ENCODE results near the gene SUGCT.

The SUGCT gene

GRCh38 chr7:40536421-40536820 lies 401.6 kb downstream of the SUGCT start:
- Histone ChIP-seq H3K36me3 (ENCODE audit: insufficient read depth, low read length) (no peaks in the 10 kb centered on the region), H3K9me3 (ENCODE audit: control insufficient read depth, insufficient read depth, low read length) (no peaks in the 10 kb centered on the region), H3K9ac (ENCODE audit: low read depth, low read length) (no peak overlapping the region), H3K4me1 (ENCODE audit: insufficient read depth, low read length) (no peaks in the 10 kb centered on the region)

DNA sequence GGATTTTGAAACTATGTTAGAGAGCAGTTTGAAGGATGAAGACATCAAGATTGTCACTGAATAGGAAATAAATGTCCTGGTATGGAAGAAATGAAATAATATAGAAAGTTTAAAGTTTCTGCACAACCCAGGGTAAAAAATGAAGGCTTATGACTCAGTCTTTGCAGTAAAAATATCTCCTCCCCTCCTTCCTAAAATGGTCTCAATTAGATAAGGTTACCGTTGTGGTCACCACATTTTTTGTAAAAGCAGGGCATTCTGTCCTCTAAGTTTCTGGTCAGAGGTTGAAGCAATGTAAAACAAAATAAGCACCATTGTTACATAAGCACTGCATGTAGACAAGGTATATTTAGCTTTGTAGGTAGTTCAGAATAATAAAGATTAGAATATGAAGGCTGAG lies 403.5 kb downstream of the SUGCT start:
- no peaks in the 10 kb centered on the region for H3K36me3 ChIP-seq (ENCODE audit: insufficient read depth, low read length)
- no peaks in the 10 kb centered on the region for H3K4me1 ChIP-seq (ENCODE audit: insufficient read depth, low read length)
- H3K9me3 ChIP-seq (ENCODE audit: control insufficient read depth, insufficient read depth, low read length): no peaks in the 10 kb centered on the region

DNA sequence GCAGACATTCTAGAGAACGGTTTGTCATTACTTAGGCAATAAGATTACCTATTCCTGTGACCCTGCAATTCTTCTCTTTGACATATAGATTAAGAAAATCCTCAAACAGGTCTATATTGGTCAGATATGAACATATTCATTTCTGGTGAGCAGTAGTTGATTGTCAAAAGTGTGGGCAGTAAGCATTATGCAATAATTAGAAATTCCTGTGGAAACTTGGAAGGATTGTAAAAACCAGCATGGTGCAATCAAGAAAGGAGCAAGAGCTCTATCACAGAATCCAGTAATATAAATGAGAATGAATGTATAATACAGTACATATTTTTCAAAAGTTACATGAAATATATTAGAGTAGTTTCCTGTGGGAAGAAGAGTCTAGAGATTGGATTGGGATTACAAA lies 406.5 kb downstream of the SUGCT start:
- Histone ChIP-seq H3K36me3 (ENCODE audit: insufficient read depth, low read length) (no peaks in the 10 kb centered on the region), H3K4me1 (ENCODE audit: insufficient read depth, low read length) (no peaks in the 10 kb centered on the region), H3K9me3 (ENCODE audit: control insufficient read depth, insufficient read depth, low read length) (no peaks in the 10 kb centered on the region), H3K9ac (ENCODE audit: low read depth, low read length) (no peak overlapping the region)

More for the DNA sequence above, 403.5 kb downstream of the SUGCT start:
- no peak overlapping the region for H3K9ac ChIP-seq (ENCODE audit: low read depth, low read length)

DNA sequence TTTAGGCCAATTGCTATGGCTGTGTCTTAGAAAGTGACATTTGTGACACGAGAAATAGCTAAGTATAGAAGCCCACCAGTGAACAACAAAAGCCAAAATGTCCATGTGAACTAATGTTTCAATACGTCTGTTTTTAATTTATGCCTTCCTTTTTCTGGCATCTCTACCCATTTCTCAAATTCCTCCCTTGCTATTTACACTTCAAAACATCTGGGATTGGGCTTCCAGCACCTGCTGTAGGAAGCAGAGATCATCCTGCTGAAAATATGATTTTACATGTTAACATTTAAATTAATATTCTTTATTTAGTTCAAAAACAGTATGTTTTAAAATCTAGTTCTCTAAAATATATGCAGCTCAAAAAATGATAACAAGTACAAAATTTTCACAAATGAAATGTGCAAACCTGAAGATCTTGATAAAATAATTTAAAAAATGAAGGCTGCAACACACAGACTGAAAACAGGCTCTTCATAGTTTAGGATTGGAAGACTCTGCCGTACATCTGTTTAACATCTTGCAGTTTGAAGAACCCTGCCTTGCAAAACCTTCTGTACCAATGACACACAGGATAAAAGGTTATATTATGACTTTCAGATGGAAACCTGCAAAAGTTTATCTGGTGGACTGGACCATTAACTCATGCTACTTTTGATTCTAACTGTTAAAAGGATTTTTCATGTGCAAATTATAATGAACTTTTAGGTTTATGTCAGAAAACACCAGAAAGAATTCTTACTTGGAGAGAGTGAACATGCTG lies 408.4 kb downstream of the SUGCT start:
- Histone ChIP-seq H3K9ac (ENCODE audit: low read depth, low read length) (no peak overlapping the region), H3K9me3 (ENCODE audit: control insufficient read depth, insufficient read depth, low read length) (no peaks in the 10 kb centered on the region), H3K4me1 (ENCODE audit: insufficient read depth, low read length) (no peaks in the 10 kb centered on the region), H3K36me3 (ENCODE audit: insufficient read depth, low read length) (no peaks in the 10 kb centered on the region)

GRCh38 chr7:40544221-40544723 lies 409.5 kb downstream of the SUGCT start:
- Histone ChIP-seq H3K4me1 (ENCODE audit: insufficient read depth, low read length) (no peaks in the 10 kb centered on the region), H3K9ac (ENCODE audit: low read depth, low read length) (no peak overlapping the region), H3K36me3 (ENCODE audit: insufficient read depth, low read length) (no peaks in the 10 kb centered on the region), H3K9me3 (ENCODE audit: control insufficient read depth, insufficient read depth, low read length) (no peaks in the 10 kb centered on the region)

DNA sequence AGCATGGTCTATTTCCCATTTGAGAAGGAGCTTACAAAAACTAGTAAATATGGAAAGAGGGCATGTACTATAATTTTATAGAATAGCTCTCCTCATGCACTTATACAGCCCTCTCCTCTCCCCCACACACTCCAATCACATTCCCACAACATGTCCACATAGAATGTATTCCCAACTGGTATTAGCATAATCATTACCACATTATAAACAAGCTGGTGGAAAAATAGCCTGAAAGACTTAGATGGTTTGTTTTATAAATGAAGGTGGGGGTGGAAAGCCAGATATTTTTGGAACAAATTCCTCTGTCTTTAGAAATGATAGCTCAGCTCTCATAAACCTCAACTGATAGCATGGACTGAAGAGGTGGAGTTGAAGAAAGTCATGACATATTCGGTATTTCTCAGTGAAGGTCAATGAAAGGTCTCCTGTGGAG lies 410.1 kb downstream of the SUGCT start:
- Histone ChIP-seq H3K9ac (ENCODE audit: low read depth, low read length) (no peak overlapping the region), H3K4me1 (ENCODE audit: insufficient read depth, low read length) (no peaks in the 10 kb centered on the region), H3K36me3 (ENCODE audit: insufficient read depth, low read length) (no peaks in the 10 kb centered on the region), H3K9me3 (ENCODE audit: control insufficient read depth, insufficient read depth, low read length) (no peaks in the 10 kb centered on the region)

DNA sequence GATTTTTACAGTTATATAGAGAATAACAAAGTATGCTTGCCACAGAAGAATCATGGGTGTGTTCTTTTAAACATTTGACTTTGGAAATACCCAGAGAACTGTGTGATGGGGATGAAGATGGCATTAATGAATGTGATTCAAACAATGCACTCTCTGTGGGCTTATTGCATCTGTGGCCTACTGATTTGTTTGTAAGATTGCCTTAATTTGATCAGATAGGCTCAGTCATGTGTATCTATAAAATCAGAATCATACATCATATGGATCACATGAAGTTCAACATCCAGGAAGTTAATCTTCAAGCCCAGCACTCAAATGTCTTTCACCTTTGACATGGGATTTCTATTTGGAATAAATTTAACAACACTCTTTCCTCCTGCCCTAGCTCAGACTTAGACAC lies 410.9 kb downstream of the SUGCT start:
- Histone ChIP-seq H3K36me3 (ENCODE audit: insufficient read depth, low read length) (no peaks in the 10 kb centered on the region), H3K9me3 (ENCODE audit: control insufficient read depth, insufficient read depth, low read length) (no peaks in the 10 kb centered on the region), H3K9ac (ENCODE audit: low read depth, low read length) (no peak overlapping the region), H3K4me1 (ENCODE audit: insufficient read depth, low read length) (no peaks in the 10 kb centered on the region)

GRCh38 chr7:40546616-40547501 lies 412.1 kb downstream of the SUGCT start:
- Histone ChIP-seq H3K36me3 (ENCODE audit: insufficient read depth, low read length) (no peaks in the 10 kb centered on the region), H3K9me3 (ENCODE audit: control insufficient read depth, insufficient read depth, low read length) (no peaks in the 10 kb centered on the region), H3K9ac (ENCODE audit: low read depth, low read length) (no peak overlapping the region), H3K4me1 (ENCODE audit: insufficient read depth, low read length) (no peaks in the 10 kb centered on the region)

DNA sequence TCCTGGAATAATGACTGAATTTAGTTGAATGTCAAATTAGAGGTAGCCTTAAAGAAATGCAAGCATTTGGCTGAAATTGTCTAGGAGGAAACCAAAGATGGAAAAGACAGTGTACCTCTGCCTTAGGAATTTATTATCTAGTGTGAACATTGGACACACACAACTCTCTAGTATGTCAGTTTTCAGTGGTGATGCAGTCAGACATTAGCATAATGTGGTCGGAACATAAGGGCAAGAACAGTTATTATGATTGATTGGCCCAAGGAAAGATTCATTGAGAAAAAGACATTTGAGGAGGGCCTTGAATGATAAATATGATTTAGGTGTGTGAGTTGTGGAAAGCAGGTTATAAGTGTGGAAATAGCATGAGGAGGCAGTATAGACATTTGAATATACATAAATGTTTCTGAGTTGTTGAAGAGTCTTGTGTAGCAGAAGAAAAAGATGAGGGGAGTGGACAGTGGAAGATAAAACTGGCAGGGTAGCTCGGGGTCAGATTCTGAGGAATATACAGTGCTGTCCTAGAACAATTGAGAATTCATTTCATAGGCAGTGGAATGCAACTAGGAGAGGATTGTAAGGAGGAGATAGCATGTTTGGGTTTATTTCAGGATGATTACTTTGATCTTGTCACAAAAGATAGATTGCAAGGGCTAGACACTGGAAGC lies 414.7 kb downstream of the SUGCT start:
- H3K36me3 ChIP-seq (ENCODE audit: insufficient read depth, low read length): no peaks in the 10 kb centered on the region
- no peak overlapping the region for H3K9ac ChIP-seq (ENCODE audit: low read depth, low read length)
- no peaks in the 10 kb centered on the region for H3K9me3 ChIP-seq (ENCODE audit: control insufficient read depth, insufficient read depth, low read length)
- no peaks in the 10 kb centered on the region for H3K4me1 ChIP-seq (ENCODE audit: insufficient read depth, low read length)

DNA sequence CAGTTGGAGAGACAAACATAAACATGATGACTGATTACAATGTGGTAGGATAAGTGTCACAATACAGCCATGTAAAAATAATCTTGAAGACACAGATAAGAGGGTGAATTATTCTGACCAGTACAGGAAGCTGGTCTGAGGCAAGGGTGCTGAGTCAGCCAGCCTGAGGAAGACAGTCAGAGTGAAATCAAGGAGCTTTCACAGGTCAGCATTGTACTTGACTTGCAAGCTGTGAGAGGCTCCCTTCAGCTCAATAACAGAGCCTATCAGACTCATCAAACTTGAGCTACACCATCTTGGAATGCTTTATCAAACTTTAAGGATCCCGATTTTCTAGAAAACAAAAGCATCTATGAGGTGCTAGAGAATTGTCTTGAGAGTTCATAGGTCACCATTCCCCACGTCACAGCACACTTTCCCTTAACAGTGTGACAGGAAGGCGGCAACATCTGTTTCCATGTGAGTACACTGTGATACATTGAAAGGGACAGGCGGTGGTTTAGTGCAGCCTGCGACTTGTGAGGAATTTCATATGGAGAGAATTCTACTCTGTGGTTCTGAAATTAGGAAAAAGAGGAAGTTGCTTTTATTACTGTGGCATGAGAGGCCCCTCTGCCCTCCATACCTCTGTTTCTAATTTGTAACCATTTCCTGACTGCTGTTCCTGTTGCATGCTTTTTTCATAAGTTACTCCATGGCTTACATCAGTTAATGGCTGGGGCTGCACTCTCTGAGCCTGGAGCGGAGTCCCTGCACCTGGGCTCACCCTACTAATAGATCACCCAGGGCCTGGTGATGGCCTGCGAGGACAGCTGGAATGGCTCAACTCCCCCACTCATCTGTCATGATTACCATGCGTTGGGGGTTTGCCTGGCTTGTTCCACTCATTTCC lies 417.1 kb downstream of the SUGCT start:
- H3K9me3 ChIP-seq (ENCODE audit: control insufficient read depth, insufficient read depth, low read length): no peaks in the 10 kb centered on the region
- no peaks in the 10 kb centered on the region for H3K36me3 ChIP-seq (ENCODE audit: insufficient read depth, low read length)
- H3K9ac ChIP-seq (ENCODE audit: low read depth, low read length): no peak overlapping the region
- H3K4me1 ChIP-seq (ENCODE audit: insufficient read depth, low read length): no peaks in the 10 kb centered on the region

- Histone ChIP-seq H3K9me3 (ENCODE audit: control insufficient read depth, insufficient read depth, low read length) (no peaks in the 10 kb centered on the region), H3K4me1 (ENCODE audit: insufficient read depth, low read length) (no peaks in the 10 kb centered on the region)
Measured at GRCh38 chr7:40560672-40561071, 425.9 kb downstream of the SUGCT start.

DNA sequence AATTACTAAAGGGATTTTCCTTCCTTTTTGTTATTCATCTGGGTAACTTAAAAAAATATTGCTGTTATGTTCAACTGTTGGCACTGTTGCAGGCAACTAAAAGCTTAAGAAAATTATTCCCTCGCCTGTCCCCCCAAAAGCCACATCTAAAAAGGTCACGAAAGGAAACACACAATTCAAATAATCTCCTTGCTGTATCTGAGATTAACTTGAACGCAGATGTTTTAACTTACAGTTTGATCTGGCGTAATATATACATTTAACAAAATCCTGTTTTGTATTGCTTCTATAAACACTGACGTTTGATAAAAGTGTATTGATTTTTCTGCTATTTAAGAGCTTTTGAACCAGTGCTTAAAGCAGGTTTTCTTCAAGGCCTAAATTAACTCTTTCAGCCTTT lies 432.1 kb downstream of the SUGCT start:
- Histone ChIP-seq H3K9ac (ENCODE audit: low read depth, low read length) (no peak overlapping the region), H3K9me3 (ENCODE audit: control insufficient read depth, insufficient read depth, low read length) (no peaks in the 10 kb centered on the region), H3K4me1 (ENCODE audit: insufficient read depth, low read length) (peaks cover 18% of the 10 kb centered on the region), H3K36me3 (ENCODE audit: insufficient read depth, low read length) (no peaks in the 10 kb centered on the region)

More at GRCh38 chr7:40560672-40561071, 425.9 kb downstream of the SUGCT start:
- H3K36me3 ChIP-seq (ENCODE audit: insufficient read depth, low read length): no peaks in the 10 kb centered on the region
- no peak overlapping the region for H3K9ac ChIP-seq (ENCODE audit: low read depth, low read length)

- Histone ChIP-seq H3K9ac (ENCODE audit: low read depth, low read length) (no peak overlapping the region), H3K4me1 (ENCODE audit: insufficient read depth, low read length) (peaks cover 26% of the 10 kb centered on the region), H3K9me3 (ENCODE audit: control insufficient read depth, insufficient read depth, low read length) (no peaks in the 10 kb centered on the region), H3K36me3 (ENCODE audit: insufficient read depth, low read length) (no peaks in the 10 kb centered on the region)
Measured at GRCh38 chr7:40569326-40569725, 434.5 kb downstream of the SUGCT start.
